ENCODE data around the gene ZNF789. TPM values are rescaled to one million over a fixed set of nuclear protein-coding genes. Genes with fewer than 3 reads are reported as not detected.

Gene ZNF789
- total and polyA plus RNA-seq, 9 of the 15 experiments (the other 6 are each of a cell fraction or from before 2014, with no cell fraction given), result 6.1 to 57.0 (median 24.8) TPM

GRCh38 chr7:99472561-99473314, at the start of gene ZNF789 (continued):
- TF ChIP-seq MAX (CRISPR knock-in tag; IDR thresholded peaks at IDR 0.05), result peak; percentile 56; the same call in 1 of the 2 replicates
- TF ChIP-seq ETS1 (conservative IDR thresholded peaks at IDR 0.05; ENCODE audit: control insufficient read depth, low read depth, low read length), result peak; percentile 33; the same call in 1 of the 2 replicates
- no peak for TF ChIP-seq ESRRB (CRISPR knock-in tag; IDR thresholded peaks at IDR 0.05; ENCODE audit: borderline replicate concordance)
- TF ChIP-seq RBM14 (IDR thresholded peaks at IDR 0.05; ENCODE audit: borderline replicate concordance, insufficient read depth, low read depth, low read length), result no peak
- no peak for TF ChIP-seq PYGO2 (tag; IDR thresholded peaks at IDR 0.05)
- TF ChIP-seq PHF8 (IDR thresholded peaks at IDR 0.05; ENCODE audit: borderline replicate concordance, low read length), result peak; percentile 84; the same call in 1 of the 2 replicates
- TF ChIP-seq ZNF224 (CRISPR knock-in tag; IDR thresholded peaks at IDR 0.05), result no peak
- TF ChIP-seq, protein P1, sequence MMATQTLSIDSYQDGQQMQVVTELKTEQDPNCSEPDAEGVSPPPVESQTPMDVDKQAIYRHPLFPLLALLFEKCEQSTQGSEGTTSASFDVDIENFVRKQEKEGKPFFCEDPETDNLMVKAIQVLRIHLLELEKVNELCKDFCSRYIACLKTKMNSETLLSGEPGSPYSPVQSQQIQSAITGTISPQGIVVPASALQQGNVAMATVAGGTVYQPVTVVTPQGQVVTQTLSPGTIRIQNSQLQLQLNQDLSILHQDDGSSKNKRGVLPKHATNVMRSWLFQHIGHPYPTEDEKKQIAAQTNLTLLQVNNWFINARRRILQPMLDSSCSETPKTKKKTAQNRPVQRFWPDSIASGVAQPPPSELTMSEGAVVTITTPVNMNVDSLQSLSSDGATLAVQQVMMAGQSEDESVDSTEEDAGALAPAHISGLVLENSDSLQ (IDR thresholded peaks at IDR 0.05), result peak; percentile 97
- no peak for TF ChIP-seq ZNF696 (CRISPR knock-in tag; conservative IDR thresholded peaks at IDR 0.05)
- no peak for TF ChIP-seq ZNF263 (CRISPR knock-in tag; IDR thresholded peaks at IDR 0.05; ENCODE audit: borderline replicate concordance)
- TF ChIP-seq ZNF3 (CRISPR knock-in tag; IDR thresholded peaks at IDR 0.05), result no peak
- no peak for TF ChIP-seq E4F1 (CRISPR knock-in tag; IDR thresholded peaks at IDR 0.05; ENCODE audit: borderline replicate concordance)
- TF ChIP-seq, protein P2, sequence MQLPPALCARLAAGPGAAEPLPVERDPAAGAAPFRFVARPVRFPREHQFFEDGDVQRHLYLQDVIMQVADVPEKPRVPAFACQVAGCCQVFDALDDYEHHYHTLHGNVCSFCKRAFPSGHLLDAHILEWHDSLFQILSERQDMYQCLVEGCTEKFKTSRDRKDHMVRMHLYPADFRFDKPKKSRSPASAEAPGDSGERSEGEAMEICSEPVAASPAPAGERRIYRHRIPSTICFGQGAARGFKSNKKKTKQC (CRISPR knock-in tag; IDR thresholded peaks at IDR 0.05), result no peak
- TF ChIP-seq TAF1 (IDR thresholded peaks at IDR 0.05; ENCODE audit: control insufficient read depth, extremely low read depth, insufficient read depth, low read length, severe bottlenecking), result peak; percentile 96
- no peak for TF ChIP-seq ZNF699 (CRISPR knock-in tag; IDR thresholded peaks at IDR 0.05; ENCODE audit: insufficient replicate concordance)
- no peak for TF ChIP-seq ZNF668 (CRISPR knock-in tag; IDR thresholded peaks at IDR 0.05)
- TF ChIP-seq MCM5 (IDR thresholded peaks at IDR 0.05; ENCODE audit: low read depth), result no peak
- no peak for TF ChIP-seq NELFE (IDR thresholded peaks at IDR 0.05; ENCODE audit: insufficient read depth, insufficient read length)
- no peak; the same call in 1 of the 2 replicates for TF ChIP-seq CTBP1 (IDR thresholded peaks at IDR 0.05; ENCODE audit: borderline replicate concordance)
- TF ChIP-seq KAT8 (IDR thresholded peaks at IDR 0.05; ENCODE audit: low read depth), result no peak
- TF ChIP-seq MCM7 (IDR thresholded peaks at IDR 0.05), result no peak
- TF ChIP-seq ZNF436 (CRISPR knock-in tag; IDR thresholded peaks at IDR 0.05), result no peak

Measured in K562 (cell line).